Caco-2 (cell line): Measurements from ENCODE around the gene KIAA1755. TPM values are rescaled to one million over a fixed set of nuclear protein-coding genes. Genes with fewer than 3 reads are reported as not detected.

Source experiments
- BruUV-seq: library from RNA; stranded (reverse); fragments of 400-500 nt; replicated peaks from 2 replicates; lab custom pipeline; 2021; lab: Mats Ljungman, UMichigan
- CTCF ChIA-PET: fragments of 300-600 bp; sonication (Branson Sonifier 250); formaldehyde crosslinking; loops from one replicate; lab custom pipeline; 2022; ENCODE audit warnings: antibody characterized with exemption; lab: Charles Lee
- POLR2A ChIA-PET: fragments of 300-600 bp; sonication (Branson Sonifier 250); formaldehyde crosslinking; loops from one replicate; lab custom pipeline; 2022; ENCODE audit warnings: antibody characterized with exemption; lab: Charles Lee
- DNase-seq, 2 experiments: peaks; one replicate each; pipeline versions ENCODE4 v3.0.0 to v3.0.0-alpha.2; 2020 to 2022
- H3K27me3 ChIP-seq: replicated peaks from 2 replicates; pipeline ENCODE4 v1.6.0; 2011; ENCODE audit warnings: low read length; ENCODE audit not compliant: control insufficient read depth, insufficient read depth
- H3K36me3 ChIP-seq: 2 replicates; pipeline ENCODE4 v1.5.1; 2011; ENCODE audit warnings: low read length; ENCODE audit not compliant: control insufficient read depth, insufficient read depth
- H3K4me1 ChIP-seq: fragments of 250-450 bp; sonication (Bioruptor Pico); 2 replicates; pipeline ENCODE4 v1.5.1; 2020; ENCODE audit warnings: mild to moderate bottlenecking
- H3K4me3 ChIP-seq: 2 replicates; pipeline ENCODE4 v1.5.1; 2011; ENCODE audit warnings: low read depth, mild to moderate bottlenecking, control low read depth, low read length
- H3K9me3 ChIP-seq: fragments of 250-450 bp; sonication (Bioruptor Pico); 2 replicates; pipeline ENCODE4 v1.5.1; 2020; ENCODE audit warnings: mild to moderate bottlenecking, moderate library complexity
- H3K27ac Mint-ChIP-seq: one replicate; pipeline ENCODE4 v1.8.0; 2022; ENCODE audit warnings: mixed read lengths; ENCODE audit not compliant: unreplicated experiment
- H3K27me3 Mint-ChIP-seq: one replicate; pipeline ENCODE4 v1.8.0; 2022; ENCODE audit warnings: mixed read lengths; ENCODE audit not compliant: insufficient read depth, unreplicated experiment
- H3K36me3 Mint-ChIP-seq: one replicate; pipeline ENCODE4 v1.8.0; 2022; ENCODE audit warnings: mild to moderate bottlenecking, mixed read lengths; ENCODE audit not compliant: insufficient read depth, unreplicated experiment
- H3K4me1 Mint-ChIP-seq: one replicate; pipeline ENCODE4 v1.8.0; 2022; ENCODE audit warnings: low read depth, mixed read lengths; ENCODE audit not compliant: unreplicated experiment
- H3K4me3 Mint-ChIP-seq: one replicate; pipeline ENCODE4 v1.8.0; 2022; ENCODE audit warnings: mild to moderate bottlenecking, moderate library complexity, mixed read lengths; ENCODE audit not compliant: unreplicated experiment
- H3K9me3 Mint-ChIP-seq: one replicate; pipeline ENCODE4 v1.8.0; 2022; ENCODE audit warnings: mixed read lengths; ENCODE audit not compliant: unreplicated experiment
- CTCF ChIP-seq, 2 experiments: fragments of 200-600 bp in 1 of 2; IDR thresholded peaks; 1 replicate in 1 of 2; 2 replicates in 1 of 2; pipeline versions ENCODE4 v1.5.1 to v1.8.0; 2011 to 2022; ENCODE audit warnings: antibody characterized with exemption in 1 of 2, control low read depth in 1 of 2, inconsistent platforms in 1 of 2, low read depth in 1 of 2, low read length in 1 of 2, mild to moderate bottlenecking in 1 of 2, moderate library complexity in 1 of 2; ENCODE audit not compliant: insufficient read depth in 1 of 2, severe bottlenecking in 1 of 2, unreplicated experiment in 1 of 2
- intact Hi-C: fragments of 100-400 bp; cut with micrococcal nuclease; formaldehyde crosslinking; loops from one replicate; pipeline ENCODE4 v1.10.0; 2022; ENCODE audit not compliant: unreplicated experiment
- total RNA-seq: library from RNA; stranded (reverse); gene quantifications from 2 replicates; pipeline ENCODE4 v1.2.3, GENCODE V29; 2022

KIAA1755 gene
- total RNA-seq, 1 experiment from 2014 or later, result 0.20 TPM

GRCh38 chr20:38247166-38247509, 13.4 kb downstream of the KIAA1755 start:
- no TSS peak for BruUV-seq
- no peak overlapping the region for H3K4me3 Mint-ChIP-seq
- H3K9me3 Mint-ChIP-seq, result peaks cover 33% of the 10 kb centered on the region
- no peaks in the 10 kb centered on the region for H3K4me1 ChIP-seq
- intact Hi-C loops, result no loop called here
- H3K36me3 ChIP-seq, result no peaks in the 10 kb centered on the region
- no peaks in the 10 kb centered on the region for H3K36me3 Mint-ChIP-seq
- ChIA-PET CTCF (no interaction called here), POLR2A (no interaction called here)
- TF ChIP-seq CTCF (IDR thresholded peaks at IDR 0.05; ENCODE audit: insufficient read depth in 1 of 2, low read depth in 1 of 2, low read length in 1 of 2, severe bottlenecking in 1 of 2, unreplicated experiment in 1 of 2), result no peak
- H3K4me3 ChIP-seq, result no peak overlapping the region
- no peaks in the 10 kb centered on the region for H3K4me1 Mint-ChIP-seq
- no peak for DNase-seq
- no peaks in the 10 kb centered on the region for H3K27me3 ChIP-seq
- H3K27ac Mint-ChIP-seq, result no peak overlapping the region
- no peaks in the 10 kb centered on the region for H3K27me3 Mint-ChIP-seq
- peaks cover 15% of the 10 kb centered on the region for H3K9me3 ChIP-seq

GRCh38 chr20:38246357-38247165, 14.0 kb downstream of the KIAA1755 start:
- H3K27me3 Mint-ChIP-seq, result no peaks in the 10 kb centered on the region
- intact Hi-C loops, result no loop called here
- no peak overlapping the region for H3K27ac Mint-ChIP-seq
- Histone ChIP-seq H3K9me3 (peaks cover 21% of the 10 kb centered on the region), H3K4me1 (no peaks in the 10 kb centered on the region), H3K27me3 (no peaks in the 10 kb centered on the region), H3K4me3 (no peak overlapping the region), H3K36me3 (no peaks in the 10 kb centered on the region)
- BruUV-seq, result no TSS peak
- no peak for TF ChIP-seq CTCF (IDR thresholded peaks at IDR 0.05; ENCODE audit: insufficient read depth in 1 of 2, low read depth in 1 of 2, low read length in 1 of 2, severe bottlenecking in 1 of 2, unreplicated experiment in 1 of 2)
- CTCF ChIA-PET, result interaction anchor here (0.6 kb wide), 2 partner anchors 26 to 74 kb away, joined by 3 to 4 read pairs; no protein-coding TSS in a partner anchor
- DNase-seq, result no peak
- no peaks in the 10 kb centered on the region for H3K4me1 Mint-ChIP-seq
- no peak overlapping the region for H3K4me3 Mint-ChIP-seq
- POLR2A ChIA-PET, result no interaction called here
- peaks cover 38% of the 10 kb centered on the region for H3K9me3 Mint-ChIP-seq
- H3K36me3 Mint-ChIP-seq, result no peaks in the 10 kb centered on the region

- intact Hi-C loops, result no loop called here
- no peak for TF ChIP-seq CTCF (IDR thresholded peaks at IDR 0.05; ENCODE audit: insufficient read depth in 1 of 2, low read depth in 1 of 2, low read length in 1 of 2, severe bottlenecking in 1 of 2, unreplicated experiment in 1 of 2)
- no peaks in the 10 kb centered on the region for H3K36me3 Mint-ChIP-seq
- ChIA-PET CTCF (no interaction called here), POLR2A (no interaction called here)
- H3K27ac Mint-ChIP-seq, result no peak overlapping the region
- no peak for DNase-seq
- Histone ChIP-seq H3K36me3 (no peaks in the 10 kb centered on the region), H3K4me3 (no peak overlapping the region), H3K4me1 (no peaks in the 10 kb centered on the region), H3K27me3 (no peaks in the 10 kb centered on the region; the same call in 1 of the 2 replicates), H3K9me3 (peaks cover 27% of the 10 kb centered on the region)
- no TSS peak for BruUV-seq
- no peak overlapping the region for H3K4me3 Mint-ChIP-seq
- no peaks in the 10 kb centered on the region for H3K4me1 Mint-ChIP-seq
- no peaks in the 10 kb centered on the region for H3K27me3 Mint-ChIP-seq
- H3K9me3 Mint-ChIP-seq, result peaks cover 38% of the 10 kb centered on the region
These were observed 14.8 kb downstream of the KIAA1755 start for GRCh38 chr20:38245753-38246152.
